IPS-20b (cell line): ENCODE measurements around the gene MACC1.
"Not testable (repeated sequence)": the region's sequence is repeated elsewhere in the genome, so short reads cannot be mapped to it uniquely, and the experiment has no call there.

Experiments used
- H3K27ac ChIP-seq: one replicate; pipeline ENCODE4 v1.5.1; 2013; ENCODE audit warnings: low read length
- H3K27me3 ChIP-seq: 2 replicates; pipeline ENCODE4 v1.6.1; 2013; ENCODE audit warnings: mild to moderate bottlenecking, low read length, inconsistent platforms; ENCODE audit not compliant: insufficient read depth
- H3K36me3 ChIP-seq: 2 replicates; pipeline ENCODE4 v1.6.1; 2013; ENCODE audit warnings: low read depth, mild to moderate bottlenecking, inconsistent platforms, low read length, moderate library complexity; ENCODE audit not compliant: insufficient read depth
- H3K4me1 ChIP-seq: 2 replicates; pipeline ENCODE4 v1.6.1; 2013; ENCODE audit warnings: mild to moderate bottlenecking, control low read depth, inconsistent platforms, low read length, moderate library complexity; ENCODE audit not compliant: insufficient read depth
- H3K4me3 ChIP-seq: 2 replicates; pipeline ENCODE4 v1.5.1; 2013; ENCODE audit warnings: mild to moderate bottlenecking, low read length, inconsistent platforms
- H3K9ac ChIP-seq: 2 replicates; pipeline ENCODE4 v1.6.1; 2013; ENCODE audit warnings: low read depth, mild to moderate bottlenecking, inconsistent platforms, low read length, moderate library complexity
- H3K9me3 ChIP-seq: 2 replicates; pipeline ENCODE4 v1.6.1; 2013; ENCODE audit warnings: mild to moderate bottlenecking, low read depth, low read length, inconsistent platforms; ENCODE audit not compliant: insufficient read depth

The MACC1 gene

GRCh38 chr7:20216406-20217036 lies 663 bp downstream of the MACC1 start:
- peak overlapping the region; percentile 63; the same call in 1 of the 2 replicates for H3K9ac ChIP-seq
- peak overlapping the region; percentile 75 for H3K4me3 ChIP-seq
- H3K36me3 ChIP-seq, result no peaks in the 10 kb centered on the region
- H3K4me1 ChIP-seq, result peaks cover 31% of the 10 kb centered on the region
- H3K27ac ChIP-seq, result no peak overlapping the region
- no peaks in the 10 kb centered on the region for H3K9me3 ChIP-seq
- H3K27me3 ChIP-seq, result no peaks in the 10 kb centered on the region

GRCh38 chr7:20214921-20215669 lies 2.1 kb downstream of the MACC1 start:
- peaks cover 27% of the 10 kb centered on the region for H3K4me1 ChIP-seq
- peaks cover 3% of the 10 kb centered on the region; the same call in 1 of the 2 replicates for H3K9me3 ChIP-seq
- no peak overlapping the region for H3K9ac ChIP-seq
- H3K4me3 ChIP-seq, result no peak overlapping the region
- H3K27me3 ChIP-seq, result no peaks in the 10 kb centered on the region
- H3K36me3 ChIP-seq, result no peaks in the 10 kb centered on the region
- no peak overlapping the region for H3K27ac ChIP-seq

GRCh38 chr7:20214132-20214531 lies 3.1 kb downstream of the MACC1 start:
- Histone ChIP-seq H3K27me3 (no peaks in the 10 kb centered on the region), H3K36me3 (no peaks in the 10 kb centered on the region; the same call in 1 of the 2 replicates), H3K27ac (no peak overlapping the region), H3K4me3 (no peak overlapping the region), H3K9ac (no peak overlapping the region), H3K9me3 (peaks cover 12% of the 10 kb centered on the region), H3K4me1 (peaks cover 18% of the 10 kb centered on the region)

GRCh38 chr7:20213378-20213777 lies 3.8 kb downstream of the MACC1 start:
- Histone ChIP-seq H3K4me3 (no peak overlapping the region), H3K4me1 (peaks cover 10% of the 10 kb centered on the region), H3K9me3 (peaks cover 20% of the 10 kb centered on the region), H3K36me3 (peaks cover 5% of the 10 kb centered on the region; the same call in 1 of the 2 replicates), H3K9ac (no peak overlapping the region), H3K27ac (no peak overlapping the region), H3K27me3 (no peaks in the 10 kb centered on the region)

GRCh38 chr7:20211376-20211775 lies 5.8 kb downstream of the MACC1 start:
- peaks cover 27% of the 10 kb centered on the region for H3K9me3 ChIP-seq
- no peak overlapping the region for H3K27ac ChIP-seq
- H3K36me3 ChIP-seq, result peaks cover 5% of the 10 kb centered on the region; the same call in 1 of the 2 replicates
- H3K4me1 ChIP-seq, result no peaks in the 10 kb centered on the region
- no peaks in the 10 kb centered on the region for H3K27me3 ChIP-seq
- no peak overlapping the region for H3K4me3 ChIP-seq
- H3K9ac ChIP-seq, result no peak overlapping the region

- no peaks in the 10 kb centered on the region for H3K4me1 ChIP-seq
- H3K9ac ChIP-seq, result no peak overlapping the region
- H3K27ac ChIP-seq, result no peak overlapping the region
- no peak overlapping the region for H3K4me3 ChIP-seq
- no peaks in the 10 kb centered on the region for H3K27me3 ChIP-seq
- H3K36me3 ChIP-seq, result peaks cover 5% of the 10 kb centered on the region; the same call in 1 of the 2 replicates
- peaks cover 27% of the 10 kb centered on the region for H3K9me3 ChIP-seq
Measured at GRCh38 chr7:20208651-20209307, 8.4 kb downstream of the MACC1 start.

- not testable (repeated sequence) for H3K4me3 ChIP-seq, H3K27me3 ChIP-seq, H3K4me1 ChIP-seq, H3K9ac ChIP-seq, H3K27ac ChIP-seq, H3K36me3 ChIP-seq
- H3K9me3 ChIP-seq, result peaks cover 27% of the 10 kb centered on the region
Measured at GRCh38 chr7:20207811-20208210, 9.4 kb downstream of the MACC1 start.

- H3K36me3 ChIP-seq, result peaks cover 5% of the 10 kb centered on the region; the same call in 1 of the 2 replicates
- H3K9me3 ChIP-seq, result peaks cover 27% of the 10 kb centered on the region
- no peaks in the 10 kb centered on the region for H3K27me3 ChIP-seq
- H3K27ac ChIP-seq, result no peak overlapping the region
- H3K4me1 ChIP-seq, result 0 out of 2 replicates have a peak, but pooled peaks cover 4% of the 10 kb centered on the region
- no peak overlapping the region for H3K9ac ChIP-seq
- H3K4me3 ChIP-seq, result no peak overlapping the region
Measured at GRCh38 chr7:20206104-20206896, 10.9 kb downstream of the MACC1 start.

- Histone ChIP-seq H3K27me3 (no peaks in the 10 kb centered on the region), H3K27ac (no peak overlapping the region), H3K4me3 (no peak overlapping the region), H3K4me1 (peaks cover 6% of the 10 kb centered on the region; the same call in 1 of the 2 replicates), H3K36me3 (no peaks in the 10 kb centered on the region), H3K9me3 (peaks cover 7% of the 10 kb centered on the region), H3K9ac (no peak overlapping the region)
Measured at GRCh38 chr7:20203316-20203715, 13.9 kb downstream of the MACC1 start.

GRCh38 chr7:20201380-20201779 lies 15.8 kb downstream of the MACC1 start:
- Histone ChIP-seq H3K9me3 (no peaks in the 10 kb centered on the region), H3K4me1 (peaks cover 6% of the 10 kb centered on the region; the same call in 1 of the 2 replicates), H3K9ac (no peak overlapping the region), H3K4me3 (no peak overlapping the region), H3K27me3 (no peaks in the 10 kb centered on the region), H3K27ac (no peak overlapping the region), H3K36me3 (no peaks in the 10 kb centered on the region)

GRCh38 chr7:20200971-20201370 lies 16.2 kb downstream of the MACC1 start:
- Histone ChIP-seq H3K9ac (no peak overlapping the region), H3K4me1 (peaks cover 6% of the 10 kb centered on the region; the same call in 1 of the 2 replicates), H3K4me3 (no peak overlapping the region), H3K27ac (no peak overlapping the region), H3K36me3 (no peaks in the 10 kb centered on the region), H3K27me3 (no peaks in the 10 kb centered on the region), H3K9me3 (no peaks in the 10 kb centered on the region)
